GF-D8 (cell line): ENCODE results near the gene CPNE6.

Experiments used
- DNase-seq: peaks from one replicate; lab custom pipeline; 2025; lab: John Stamatoyannopoulos, UW

CPNE6 gene

GRCh38 chr14:24086193-24086955 is 15.0 kb downstream of the CPNE6 start:
- DNase-seq = no peak

- no peak for DNase-seq
These were observed 15.6 kb downstream of the CPNE6 start for GRCh38 chr14:24087004-24087403.

- no peak for DNase-seq
These were observed 16.7 kb downstream of the CPNE6 start for GRCh38 chr14:24088095-24088494.

DNA sequence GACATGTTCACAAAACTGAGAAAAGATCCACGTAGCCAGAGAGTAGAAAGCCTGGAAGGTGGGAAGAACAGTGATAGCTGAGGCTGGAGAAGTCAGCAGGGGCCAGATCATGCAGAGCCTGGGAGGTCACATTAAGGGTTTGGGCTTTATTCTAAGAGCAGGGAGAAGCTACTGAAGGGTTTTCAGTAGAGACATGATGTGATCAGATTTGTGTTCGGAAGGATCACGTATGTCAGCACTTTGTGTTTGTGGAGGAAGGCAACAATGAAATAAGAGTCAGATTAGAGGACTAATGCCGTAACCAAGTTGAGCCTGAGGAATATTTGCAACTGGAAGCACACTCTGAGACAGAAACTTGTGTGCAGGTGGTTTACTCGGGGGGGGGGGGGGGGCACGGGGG is 18.5 kb downstream of the CPNE6 start:
- no peak for DNase-seq

- DNase-seq = no peak
These were observed 20.7 kb downstream of the CPNE6 start for GRCh38 chr14:24092110-24092504.

GRCh38 chr14:24092505-24093206 is 21.3 kb downstream of the CPNE6 start:
- no peak for DNase-seq

GRCh38 chr14:24093207-24093900 is 22.0 kb downstream of the CPNE6 start:
- DNase-seq = no peak

- peak; percentile 79 for DNase-seq
These were observed 22.8 kb downstream of the CPNE6 start, which contains the start of gene PCK2 for GRCh38 chr14:24093901-24094840. PCK2 (plus strand) TSS chr14:24094311; CDS start chr14:24094406, 95 bp downstream.

GRCh38 chr14:24094841-24095270 is 23.5 kb downstream of the CPNE6 start:
- no peak for DNase-seq

DNA sequence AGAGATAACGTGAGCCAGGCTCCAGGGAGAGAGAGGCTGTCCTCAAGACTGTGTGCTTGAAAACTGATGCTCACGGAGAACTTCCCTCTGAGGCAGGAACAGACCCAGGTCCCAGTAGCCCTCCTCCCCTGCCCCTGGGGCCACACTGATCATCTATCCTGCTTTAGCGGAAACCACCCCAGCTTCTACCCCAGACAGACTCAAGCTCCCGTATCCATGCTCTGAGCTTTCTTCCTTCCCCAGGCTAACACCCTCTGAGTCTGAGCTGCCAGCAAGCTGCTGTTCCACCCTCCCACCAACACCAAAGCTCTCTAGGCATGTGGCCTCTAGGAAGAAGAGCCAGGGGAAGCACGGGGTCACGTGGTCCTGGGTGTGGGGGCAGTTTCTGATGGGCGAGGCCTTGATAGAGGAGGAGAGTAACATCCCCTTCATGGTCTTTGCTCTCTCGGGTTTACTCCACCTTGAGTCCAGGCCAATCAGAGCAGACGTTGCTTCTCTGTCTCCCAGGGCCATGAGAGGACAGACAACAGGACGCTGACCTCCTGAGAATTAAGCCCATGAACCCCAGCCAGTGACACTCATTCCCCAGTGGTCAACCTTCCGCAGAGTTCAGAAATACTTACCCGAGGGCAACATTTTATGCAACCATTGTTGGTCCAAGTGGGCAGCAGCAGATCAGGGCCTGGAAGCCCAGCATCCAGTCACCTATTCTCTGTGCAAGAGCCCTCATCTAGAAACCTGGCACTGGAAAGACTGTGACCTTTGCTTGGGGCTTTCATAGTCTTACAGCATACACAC is 24.1 kb downstream of the CPNE6 start:
- peak; percentile 11 for DNase-seq

GRCh38 chr14:24096545-24097181 is 25.3 kb downstream of the CPNE6 start:
- no peak for DNase-seq

GRCh38 chr14:24098229-24098926 is 27.0 kb downstream of the CPNE6 start:
- DNase-seq = no peak

DNA sequence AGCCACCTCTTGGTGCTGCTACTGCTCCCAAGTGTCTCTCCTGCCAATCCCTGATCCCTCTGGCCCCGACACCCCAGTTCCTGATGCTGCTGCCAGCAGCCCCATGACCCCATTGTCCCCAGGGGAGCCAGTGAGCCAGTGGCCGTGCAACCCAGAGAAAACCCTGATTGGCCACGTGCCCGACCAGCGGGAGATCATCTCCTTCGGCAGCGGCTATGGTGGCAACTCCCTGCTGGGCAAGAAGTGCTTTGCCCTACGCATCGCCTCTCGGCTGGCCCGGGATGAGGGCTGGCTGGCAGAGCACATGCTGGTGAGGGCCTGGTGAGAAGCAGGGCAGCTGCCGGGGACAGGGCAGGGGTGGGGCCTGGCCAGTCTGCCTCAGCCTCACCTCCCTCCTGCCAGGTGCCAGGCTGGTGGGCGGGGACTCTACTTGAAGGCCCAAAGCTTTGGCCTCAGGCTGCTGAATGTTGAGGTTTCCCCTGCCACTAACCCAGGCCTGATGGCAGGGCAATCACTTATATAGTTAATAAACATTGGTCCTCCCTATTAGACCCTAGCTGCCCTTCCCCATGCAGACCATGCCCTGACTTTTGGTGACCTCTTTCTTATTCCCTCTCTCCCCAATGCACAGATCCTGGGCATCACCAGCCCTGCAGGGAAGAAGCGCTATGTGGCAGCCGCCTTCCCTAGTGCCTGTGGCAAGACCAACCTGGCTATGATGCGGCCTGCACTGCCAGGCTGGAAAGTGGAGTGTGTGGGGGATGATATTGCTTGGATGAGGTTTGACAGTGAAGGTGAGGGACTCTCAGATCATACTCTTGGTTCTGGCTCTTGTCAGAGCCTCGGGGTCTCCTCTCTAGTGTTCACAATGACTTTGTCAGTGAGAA is 27.8 kb downstream of the CPNE6 start:
- DNase-seq = no peak

- DNase-seq = peak; percentile 8
These were observed 29.0 kb downstream of the CPNE6 start for GRCh38 chr14:24100197-24100981.

GRCh38 chr14:24100982-24101494 is 29.7 kb downstream of the CPNE6 start:
- DNase-seq = no peak

DNA sequence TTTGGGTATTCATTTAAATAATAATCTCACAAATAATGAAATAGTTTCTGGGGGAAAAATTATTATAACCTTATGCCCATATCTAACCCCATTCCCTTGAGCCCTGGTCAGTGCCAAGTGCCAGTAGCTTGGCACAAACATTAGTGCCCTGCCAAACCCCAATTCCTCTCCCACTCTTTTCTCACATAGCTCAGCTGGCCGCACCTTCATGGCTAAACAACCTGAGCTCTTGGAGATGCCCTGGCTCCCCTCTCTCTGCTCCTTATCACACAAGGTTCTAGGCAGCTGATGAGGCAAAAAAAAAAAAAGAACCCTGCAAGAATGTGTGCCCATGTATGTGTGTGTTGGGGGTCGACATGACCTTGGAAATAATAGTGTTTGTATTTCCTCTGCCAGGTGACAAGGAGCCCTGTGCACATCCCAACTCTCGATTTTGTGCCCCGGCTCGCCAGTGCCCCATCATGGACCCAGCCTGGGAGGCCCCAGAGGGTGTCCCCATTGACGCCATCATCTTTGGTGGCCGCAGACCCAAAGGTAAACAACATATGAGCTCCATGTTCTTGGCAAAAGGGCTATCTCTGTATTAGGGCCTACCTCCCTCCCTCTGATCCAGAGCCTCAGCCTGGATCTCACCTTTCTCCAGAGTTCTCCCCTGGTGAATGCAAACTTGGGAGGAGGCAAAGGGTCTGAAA is 31.1 kb downstream of the CPNE6 start:
- no peak for DNase-seq

DNA sequence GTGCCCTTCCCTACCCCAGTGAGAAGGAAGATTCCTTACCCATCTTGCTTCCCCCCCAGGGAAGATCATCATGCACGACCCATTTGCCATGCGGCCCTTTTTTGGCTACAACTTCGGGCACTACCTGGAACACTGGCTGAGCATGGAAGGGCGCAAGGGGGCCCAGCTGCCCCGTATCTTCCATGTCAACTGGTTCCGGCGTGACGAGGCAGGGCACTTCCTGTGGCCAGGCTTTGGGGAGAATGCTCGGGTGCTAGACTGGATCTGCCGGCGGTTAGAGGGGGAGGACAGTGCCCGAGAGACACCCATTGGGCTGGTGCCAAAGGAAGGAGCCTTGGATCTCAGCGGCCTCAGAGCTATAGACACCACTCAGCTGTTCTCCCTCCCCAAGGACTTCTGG is 32.1 kb downstream of the CPNE6 start:
- no peak for DNase-seq
